SH-SY5Y (cell line): ENCODE measurements around the gene SYNJ2.

Experiments used
- GATA2 ChIP-seq: IDR thresholded peaks from 2 replicates; pipeline ENCODE4 v1.6.1; 2011; ENCODE audit warnings: mild to moderate bottlenecking, low read depth, low read length
- GATA3 ChIP-seq: IDR thresholded peaks from 2 replicates; pipeline ENCODE4 v1.6.1; 2011; ENCODE audit warnings: low read depth, mild to moderate bottlenecking, low read length, moderate library complexity

DNA sequence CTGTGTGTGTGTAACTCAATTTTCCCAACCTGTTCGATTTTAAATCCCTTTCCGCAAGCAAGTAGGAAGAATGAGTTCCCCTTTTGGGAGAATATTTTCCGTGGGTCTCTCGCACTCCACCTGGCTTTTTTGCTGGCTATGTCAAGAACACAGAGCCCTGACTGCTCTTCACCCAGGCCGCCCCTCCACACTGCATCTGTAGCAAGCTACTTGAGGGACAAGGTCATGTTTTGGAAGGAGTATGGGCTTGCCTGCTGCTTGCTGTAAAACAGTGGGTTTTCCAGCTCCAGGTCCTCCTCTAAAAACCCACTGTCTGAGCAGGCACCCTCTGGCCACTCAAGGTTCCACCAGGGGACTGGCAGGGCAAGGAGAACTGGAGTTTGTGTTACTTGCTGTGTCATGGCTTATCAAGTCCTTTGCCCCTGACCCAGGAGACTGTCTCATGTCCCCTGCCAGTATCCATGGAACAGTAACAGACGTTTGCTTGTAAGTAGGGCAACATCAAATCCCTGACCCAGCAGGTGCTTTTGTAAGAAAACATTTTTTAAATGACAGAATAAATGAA, 35.5 kb upstream of the SYNJ2 start:
- no peak for TF ChIP-seq GATA3
- no peak for TF ChIP-seq GATA2
